Stimulated activated CD4-positive, alpha-beta T cell treated with anti-CD3 and anti-CD28 coated beads, Interleukin-1b, Interleukin-23, amount 100 ng/mL, for 4 hours (primary cell): Measurements from ENCODE around the gene STX16.
"Not testable (repeated sequence)": the region's sequence is repeated elsewhere in the genome, so short reads cannot be mapped to it uniquely, and the experiment has no call there.

Experiments
- DNase-seq, 2 donors: peaks; one replicate each; pipeline ENCODE4 v3.0.0-alpha.2; 2020; ENCODE audit warnings: low read depth in 2 of 2

STX16 gene

GRCh38 chr20:58722877-58723627 is 72.0 kb downstream of the STX16 start:
- no peak for DNase-seq

GRCh38 chr20:58723628-58723984 is 72.5 kb downstream of the STX16 start:
- no peak for DNase-seq

GRCh38 chr20:58726156-58726555 is 75.1 kb downstream of the STX16 start:
- DNase-seq = not testable (repeated sequence)
